Measurements from ENCODE around the gene PITRM1. TPM values are rescaled to one million over a fixed set of nuclear protein-coding genes. Genes with fewer than 3 reads are reported as not detected.

PITRM1 gene
- polyA plus RNA-seq, 1 of the 3 experiments (the other 2 are of a cell fraction) = 79.6 TPM

- TF ChIP-seq, protein P1, sequence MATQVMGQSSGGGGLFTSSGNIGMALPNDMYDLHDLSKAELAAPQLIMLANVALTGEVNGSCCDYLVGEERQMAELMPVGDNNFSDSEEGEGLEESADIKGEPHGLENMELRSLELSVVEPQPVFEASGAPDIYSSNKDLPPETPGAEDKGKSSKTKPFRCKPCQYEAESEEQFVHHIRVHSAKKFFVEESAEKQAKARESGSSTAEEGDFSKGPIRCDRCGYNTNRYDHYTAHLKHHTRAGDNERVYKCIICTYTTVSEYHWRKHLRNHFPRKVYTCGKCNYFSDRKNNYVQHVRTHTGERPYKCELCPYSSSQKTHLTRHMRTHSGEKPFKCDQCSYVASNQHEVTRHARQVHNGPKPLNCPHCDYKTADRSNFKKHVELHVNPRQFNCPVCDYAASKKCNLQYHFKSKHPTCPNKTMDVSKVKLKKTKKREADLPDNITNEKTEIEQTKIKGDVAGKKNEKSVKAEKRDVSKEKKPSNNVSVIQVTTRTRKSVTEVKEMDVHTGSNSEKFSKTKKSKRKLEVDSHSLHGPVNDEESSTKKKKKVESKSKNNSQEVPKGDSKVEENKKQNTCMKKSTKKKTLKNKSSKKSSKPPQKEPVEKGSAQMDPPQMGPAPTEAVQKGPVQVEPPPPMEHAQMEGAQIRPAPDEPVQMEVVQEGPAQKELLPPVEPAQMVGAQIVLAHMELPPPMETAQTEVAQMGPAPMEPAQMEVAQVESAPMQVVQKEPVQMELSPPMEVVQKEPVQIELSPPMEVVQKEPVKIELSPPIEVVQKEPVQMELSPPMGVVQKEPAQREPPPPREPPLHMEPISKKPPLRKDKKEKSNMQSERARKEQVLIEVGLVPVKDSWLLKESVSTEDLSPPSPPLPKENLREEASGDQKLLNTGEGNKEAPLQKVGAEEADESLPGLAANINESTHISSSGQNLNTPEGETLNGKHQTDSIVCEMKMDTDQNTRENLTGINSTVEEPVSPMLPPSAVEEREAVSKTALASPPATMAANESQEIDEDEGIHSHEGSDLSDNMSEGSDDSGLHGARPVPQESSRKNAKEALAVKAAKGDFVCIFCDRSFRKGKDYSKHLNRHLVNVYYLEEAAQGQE (IDR thresholded peaks at IDR 0.05; ENCODE audit: low read depth, low read length) = no peak
Measured at GRCh38 chr10:3149918-3150317, 22.7 kb downstream of the PITRM1 start (continued).

DNA sequence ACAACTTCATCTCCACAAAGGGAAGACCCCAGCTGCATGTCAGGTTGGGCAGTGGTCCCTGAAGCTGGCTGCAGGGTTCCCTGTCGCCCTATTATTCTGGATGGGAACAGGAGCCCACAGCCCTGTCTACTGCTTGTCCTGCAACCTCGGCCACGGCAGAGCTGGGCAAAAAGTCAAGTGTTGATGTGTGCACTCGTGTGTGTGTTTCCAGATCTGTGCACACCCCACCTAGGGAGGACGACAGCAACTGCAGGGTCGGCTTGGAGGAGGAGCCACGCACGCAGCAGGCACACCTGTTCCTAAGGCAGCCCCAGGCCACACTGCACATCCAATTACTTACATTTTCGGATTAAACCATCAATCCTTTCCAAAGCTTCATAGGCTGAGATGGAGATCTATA is 23.6 kb downstream of the PITRM1 start:
- WGBS (ENCODE audit: low lambda C conversion rate) = 95% methylated on average over 9 of the region's 9 CpGs
- no peaks in the 10 kb centered on the region for H3K79me2 ChIP-seq (ENCODE audit: insufficient read depth)
- H3K4me2 ChIP-seq = no peak overlapping the region
- H3F3A ChIP-seq (replicated peaks; ENCODE audit: insufficient read depth) = peaks cover 12% of the 10 kb centered on the region
- H2AFZ ChIP-seq (ENCODE audit: low read depth) = no peak overlapping the region
- no peaks in the 10 kb centered on the region for H4K20me1 ChIP-seq (ENCODE audit: insufficient read depth)
- TF ChIP-seq FOSL2 (IDR thresholded peaks at IDR 0.05; ENCODE audit: borderline replicate concordance, low read depth) (no peak), CHD2 (IDR thresholded peaks at IDR 0.05; ENCODE audit: low read length, partially characterized antibody) (no peak), EZH2phosphoT487 (IDR thresholded peaks at IDR 0.05; ENCODE audit: borderline replicate concordance, low read depth) (no peak), RFX5 (IDR thresholded peaks at IDR 0.05; ENCODE audit: low read length) (no peak), NRF1 (IDR thresholded peaks at IDR 0.05; ENCODE audit: low read depth, low read length) (no peak), RXRA (IDR thresholded peaks at IDR 0.05; ENCODE audit: borderline replicate concordance, low read depth) (no peak), YY1 (IDR thresholded peaks at IDR 0.05; ENCODE audit: low read depth) (no peak), USF2 (IDR thresholded peaks at IDR 0.05; ENCODE audit: borderline replicate concordance, low read depth, low read length) (no peak), TCF12 (IDR thresholded peaks at IDR 0.05) (no peak), JUND (IDR thresholded peaks at IDR 0.05) (no peak), FOXM1 (IDR thresholded peaks at IDR 0.05; ENCODE audit: low read depth) (no peak), SMC3 (IDR thresholded peaks at IDR 0.05; ENCODE audit: low read depth, low read length) (no peak), GABPA (IDR thresholded peaks at IDR 0.05; ENCODE audit: low read depth) (no peak), TAF1 (IDR thresholded peaks at IDR 0.05; ENCODE audit: borderline replicate concordance, low read depth, low read length) (no peak), ZBTB33 (IDR thresholded peaks at IDR 0.05; ENCODE audit: borderline replicate concordance, low read depth) (no peak)
- TF ChIP-seq, protein P2, sequence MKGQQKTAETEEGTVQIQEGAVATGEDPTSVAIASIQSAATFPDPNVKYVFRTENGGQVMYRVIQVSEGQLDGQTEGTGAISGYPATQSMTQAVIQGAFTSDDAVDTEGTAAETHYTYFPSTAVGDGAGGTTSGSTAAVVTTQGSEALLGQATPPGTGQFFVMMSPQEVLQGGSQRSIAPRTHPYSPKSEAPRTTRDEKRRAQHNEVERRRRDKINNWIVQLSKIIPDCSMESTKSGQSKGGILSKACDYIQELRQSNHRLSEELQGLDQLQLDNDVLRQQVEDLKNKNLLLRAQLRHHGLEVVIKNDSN (IDR thresholded peaks at IDR 0.05; ENCODE audit: borderline replicate concordance, low read depth) = no peak
- no peak overlapping the region for H3K4me3 ChIP-seq (ENCODE audit: low read depth in 2 of 2, low read length in 1 of 2)
- no peaks in the 10 kb centered on the region for H3K9me2 ChIP-seq
- no peak overlapping the region; a peak in 1 of 4 replicates for H3K27ac ChIP-seq (ENCODE audit: low read depth in 2 of 2, low read length in 1 of 2)
- no peak overlapping the region for H3K9ac ChIP-seq
- H3K36me3 ChIP-seq (replicated peaks in 1 of 2; ENCODE audit: control insufficient read depth in 1 of 2, insufficient read depth in 2 of 2, low read length in 1 of 2) = peaks cover 70 to 88% of the 10 kb centered on the region in 2 experiments
- DNase-seq = no peak
- no peaks in the 10 kb centered on the region for H3K9me3 ChIP-seq
- H3K27me3 ChIP-seq (ENCODE audit: insufficient read depth) = no peaks in the 10 kb centered on the region
- no peaks in the 10 kb centered on the region; a peak in 1 of 4 replicates for H3K4me1 ChIP-seq (ENCODE audit: control insufficient read depth in 1 of 2, insufficient read depth in 2 of 2, low read depth in 1 of 2, low read length in 1 of 2)
- ChIA-PET POLR2A (no interaction called here), CTCF (no interaction called here)
